BJ (cell line): ENCODE data around the gene COL5A2. TPM values are rescaled to one million over a fixed set of nuclear protein-coding genes. Genes with fewer than 3 reads are reported as not detected.

ENCODE experiments used
- CTCF ChIA-PET: fragments of 350-600 bp; formaldehyde crosslinking; extraction: SDS; loops from one replicate; lab custom pipeline; 2021; ENCODE audit warnings: antibody characterized with exemption, inconsistent platforms; lab: Yijun Ruan, JAX
- POLR2A ChIA-PET: fragments of 300-600 bp; sonication (Branson Sonifier 250); formaldehyde crosslinking; extraction: SDS; loops from one replicate; lab custom pipeline; 2021; ENCODE audit warnings: antibody characterized with exemption; lab: Charles Lee
- DNase-seq: peaks from one replicate; pipeline ENCODE4 v3.0.0-alpha.2; 2011; ENCODE audit warnings: low read depth
- H3K27me3 ChIP-seq: 2 replicates; pipeline ENCODE4 v1.6.0; 2011; ENCODE audit warnings: low read length; ENCODE audit not compliant: control insufficient read depth, insufficient read depth
- H3K36me3 ChIP-seq: 2 replicates; pipeline ENCODE4 v1.5.1; 2011; ENCODE audit warnings: low read length; ENCODE audit not compliant: control insufficient read depth, insufficient read depth
- H3K4me3 ChIP-seq: 2 replicates; pipeline ENCODE4 v1.5.1; 2011; ENCODE audit warnings: low read depth, mild to moderate bottlenecking, control low read depth, low read length
- CTCF ChIP-seq: IDR thresholded peaks from 2 replicates; pipeline ENCODE4 v1.5.1; 2011; ENCODE audit warnings: low read depth, mild to moderate bottlenecking, control low read depth, inconsistent platforms, low read length, moderate library complexity; ENCODE audit not compliant: insufficient read depth
- polyA plus RNA-seq: library from polyadenylated mRNA; depleted of rRNA; stranded (reverse); fragments of >200 nt; gene quantifications from 2 replicates; pipeline ENCODE4 v1.2.3, GENCODE V29; 2011

COL5A2 gene
- polyA plus RNA-seq, 1 experiment, result 351 TPM

GRCh38 chr2:189164746-189165145, 14.8 kb downstream of the COL5A2 start:
- H3K27me3 ChIP-seq, result no peaks in the 10 kb centered on the region
- ChIA-PET POLR2A (no interaction called here), CTCF (interaction anchor here (0.9 to 1.5 kb wide), 4 partner anchors 8 to 71 kb away, joined by 3 to 4 read pairs (median 4); no protein-coding TSS in a partner anchor)
- no peak for TF ChIP-seq CTCF
- peak; percentile 59 for DNase-seq
- no peak overlapping the region for H3K4me3 ChIP-seq
- H3K36me3 ChIP-seq, result peaks cover 1% of the 10 kb centered on the region; the same call in 1 of the 2 replicates

GRCh38 chr2:189163889-189164288, 15.7 kb downstream of the COL5A2 start:
- TF ChIP-seq CTCF, result no peak
- Histone ChIP-seq H3K4me3 (no peak overlapping the region), H3K36me3 (peaks cover 1% of the 10 kb centered on the region; the same call in 1 of the 2 replicates), H3K27me3 (no peaks in the 10 kb centered on the region)
- CTCF ChIA-PET, result interaction anchor here (0.6 to 1.5 kb wide), 4 partner anchors 9 to 67 kb away, joined by 3 to 4 read pairs (median 3); no protein-coding TSS in a partner anchor
- peak; percentile 84 for DNase-seq
- POLR2A ChIA-PET, result interaction anchor here (0.5 to 1.0 kb wide), 3 partner anchors 12 to 187 kb away, joined by 3 to 4 read pairs (median 3); no protein-coding TSS in a partner anchor

DNA sequence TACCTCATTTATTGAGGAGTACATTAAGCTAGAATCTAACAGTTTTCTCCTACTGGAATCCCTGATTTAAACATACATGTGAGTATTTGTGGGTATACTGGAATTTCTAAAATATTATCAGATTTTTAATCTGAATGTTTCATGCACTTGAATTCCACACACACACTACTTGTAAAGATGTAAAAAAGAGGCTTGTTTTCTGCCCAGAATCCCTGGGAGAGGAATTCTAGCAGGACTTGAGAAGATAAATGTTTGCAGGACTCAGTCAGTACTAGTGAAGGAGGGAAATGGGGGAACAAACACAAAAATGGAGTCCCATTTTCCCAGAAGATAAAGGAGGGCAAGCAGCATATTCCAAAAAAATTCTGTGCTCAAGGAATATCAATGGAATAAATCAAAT, 17.0 kb downstream of the COL5A2 start:
- H3K36me3 ChIP-seq, result peaks cover 1% of the 10 kb centered on the region; the same call in 1 of the 2 replicates
- ChIA-PET CTCF (no interaction called here), POLR2A (no interaction called here)
- no peak for DNase-seq
- H3K27me3 ChIP-seq, result no peaks in the 10 kb centered on the region
- TF ChIP-seq CTCF, result no peak
- H3K4me3 ChIP-seq, result no peak overlapping the region

GRCh38 chr2:189161894-189162293, 17.7 kb downstream of the COL5A2 start:
- H3K36me3 ChIP-seq, result peaks cover 1% of the 10 kb centered on the region; the same call in 1 of the 2 replicates
- no peak overlapping the region for H3K4me3 ChIP-seq
- CTCF ChIA-PET, result no interaction called here
- H3K27me3 ChIP-seq, result no peaks in the 10 kb centered on the region
- no peak for TF ChIP-seq CTCF
- no peak for DNase-seq
- POLR2A ChIA-PET, result no interaction called here

DNA sequence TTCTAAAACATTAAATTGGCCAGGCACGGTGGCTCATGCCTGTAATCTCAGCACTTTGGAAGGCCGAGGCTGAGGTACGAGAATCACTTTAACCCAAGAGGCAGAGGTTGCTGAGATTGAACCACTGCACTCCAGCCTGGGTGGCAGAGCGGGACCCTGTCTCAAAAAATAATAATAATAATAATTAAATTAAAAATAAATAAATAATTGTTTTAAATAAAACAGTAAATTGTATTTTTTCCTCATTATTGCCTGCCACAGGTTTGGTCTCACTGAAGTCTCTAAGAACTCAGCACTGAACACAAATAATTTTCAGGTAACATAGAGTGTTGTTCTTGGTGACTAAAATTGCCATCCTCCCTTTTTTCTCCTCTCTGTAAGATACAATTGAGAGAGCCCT, 19.8 kb downstream of the COL5A2 start:
- ChIA-PET POLR2A (no interaction called here), CTCF (no interaction called here)
- H3K4me3 ChIP-seq, result no peak overlapping the region
- no peaks in the 10 kb centered on the region for H3K27me3 ChIP-seq
- DNase-seq, result no peak
- no peaks in the 10 kb centered on the region for H3K36me3 ChIP-seq
- no peak for TF ChIP-seq CTCF
